ENCODE data around the gene CALML5.

- TF ChIP-seq CTCF (conservative IDR thresholded peaks at IDR 0.05; ENCODE audit: low read length) (no peak), EZH2phosphoT487 (IDR thresholded peaks at IDR 0.05; ENCODE audit: borderline replicate concordance) (no peak)
Measured at GRCh38 chr10:5524641-5525560, 25.5 kb upstream of the CALML5 start, which contains the start of gene CALML3.
